Measurements from ENCODE around the gene USP48. TPM values are rescaled to one million over a fixed set of nuclear protein-coding genes. Genes with fewer than 3 reads are reported as not detected.

The USP48 gene
- total and polyA plus RNA-seq, 2 of the 8 experiments (the other 6 are each of a cell fraction or from before 2014, with no cell fraction given): 12.8 to 83.5 TPM

GRCh38 chr1:21633992-21634805 lies 148.8 kb downstream of the USP48 start:
- H2AK5ac ChIP-seq (ENCODE audit: low read depth, low read length): no peak overlapping the region
- H3K56ac ChIP-seq (replicated peaks; ENCODE audit: insufficient read length, low read depth, low read length): no peak overlapping the region
- FAIRE-seq: no peak
- H3K79me2 ChIP-seq (ENCODE audit: control insufficient read depth in 1 of 2, insufficient read depth in 2 of 2, low read length in 2 of 2): no peaks in the 10 kb centered on the region
- ChIA-PET CTCF (ENCODE audit: partially characterized antibody) (interaction anchor here (0.5 to 1.5 kb wide), 5 partner anchors 10 to 199 kb away, joined by 3 to 6 read pairs (median 3); no protein-coding TSS in a partner anchor), POLR2A (ENCODE audit: partially characterized antibody) (no interaction called here)
- peak overlapping the region; percentile 81; the same call in 1 of the 2 replicates for H2BK15ac ChIP-seq (ENCODE audit: low read length)
- H3K9me3 ChIP-seq (ENCODE audit: insufficient read depth in 2 of 2, low read depth in 1 of 2, low read length in 1 of 2): no peaks in the 10 kb centered on the region
- no peaks in the 10 kb centered on the region for H4K20me1 ChIP-seq (replicated peaks in 1 of 2; ENCODE audit: control insufficient read depth in 1 of 2, insufficient read depth in 2 of 2, low read length in 2 of 2)
- H2BK5ac ChIP-seq (ENCODE audit: low read depth, low read length): no peak overlapping the region
- no peak overlapping the region for H3K14ac ChIP-seq (ENCODE audit: insufficient read length)
- H3K4me3 ChIP-seq (ENCODE audit: extremely low read depth in 1 of 4, insufficient read depth in 2 of 4, low read depth in 3 of 4, low read length in 4 of 4): no peak overlapping the region
- WGBS, 2 experiments (ENCODE audit: extremely low coverage in 1 of 2, insufficient coverage in 1 of 2, insufficient read length in 1 of 2, insufficient replicate concordance in 2 of 2, low coverage in 1 of 2, low lambda C conversion rate in 2 of 2, missing lambda C conversion rate in 1 of 2): 92% methylated on average over 15 of the region's 18 CpGs; no CpG with 5 or more reads in 1 of the 2 experiments
- no peak overlapping the region for H3K4ac ChIP-seq (replicated peaks; ENCODE audit: insufficient read length, low read depth, low read length)
- H4K8ac ChIP-seq (ENCODE audit: extremely low read depth, insufficient read depth, low read length): no peak overlapping the region
- no peak overlapping the region for H2BK20ac ChIP-seq (ENCODE audit: low read length)
- H4K91ac ChIP-seq (replicated peaks; ENCODE audit: insufficient read length, low read length): no peak overlapping the region
- no peak overlapping the region for H2AFZ ChIP-seq (ENCODE audit: low read length)
- H2BK12ac ChIP-seq (ENCODE audit: low read depth, low read length): 0 out of 2 replicates have a peak overlapping the region, but pooled peaks have one; percentile 44
- DNase-seq (ENCODE audit: low read depth in 1 of 2, low spot score in 2 of 2): no peak
- no peak overlapping the region for H2BK120ac ChIP-seq (replicated peaks; ENCODE audit: low read depth, low read length)
- no peaks in the 10 kb centered on the region for H3K36me3 ChIP-seq (ENCODE audit: control insufficient read depth in 2 of 4, insufficient read depth in 4 of 4, low read length in 3 of 4)
- peaks cover 3 to 31% (median 13%) of the 10 kb centered on the region in 4 experiments for H3K4me1 ChIP-seq (replicated peaks in 1 of 4; ENCODE audit: control insufficient read depth in 3 of 4, insufficient read depth in 4 of 4, low read length in 3 of 4)
- no peak overlapping the region for H3K23ac ChIP-seq (ENCODE audit: insufficient read length)
- no peak overlapping the region for H3K4me2 ChIP-seq (ENCODE audit: insufficient read depth in 1 of 2, low read depth in 2 of 2, low read length in 2 of 2)
- H3K18ac ChIP-seq (ENCODE audit: extremely low read depth, low read length): peak overlapping the region; percentile 32; the same call in 1 of the 2 replicates
- H3K23me2 ChIP-seq (ENCODE audit: low read depth, low read length): 0 out of 2 replicates have a peak, but pooled peaks cover 2% of the 10 kb centered on the region
- H3K27ac ChIP-seq (ENCODE audit: low read depth, low read length): no peak overlapping the region
- H3K9ac ChIP-seq (replicated peaks in 1 of 4; ENCODE audit: extremely low read depth in 1 of 4, low read depth in 3 of 4, low read length in 3 of 4): no peak overlapping the region
- H4K5ac ChIP-seq (ENCODE audit: insufficient read length, low read depth, low read length): no peak overlapping the region
- H3K79me1 ChIP-seq (ENCODE audit: low read depth, low read length): no peaks in the 10 kb centered on the region
- no peaks in the 10 kb centered on the region for H3K27me3 ChIP-seq (replicated peaks in 1 of 4; ENCODE audit: control insufficient read depth in 3 of 4, extremely low read depth in 1 of 4, insufficient read depth in 3 of 4, low read length in 3 of 4)
- TF ChIP-seq, protein P1, sequence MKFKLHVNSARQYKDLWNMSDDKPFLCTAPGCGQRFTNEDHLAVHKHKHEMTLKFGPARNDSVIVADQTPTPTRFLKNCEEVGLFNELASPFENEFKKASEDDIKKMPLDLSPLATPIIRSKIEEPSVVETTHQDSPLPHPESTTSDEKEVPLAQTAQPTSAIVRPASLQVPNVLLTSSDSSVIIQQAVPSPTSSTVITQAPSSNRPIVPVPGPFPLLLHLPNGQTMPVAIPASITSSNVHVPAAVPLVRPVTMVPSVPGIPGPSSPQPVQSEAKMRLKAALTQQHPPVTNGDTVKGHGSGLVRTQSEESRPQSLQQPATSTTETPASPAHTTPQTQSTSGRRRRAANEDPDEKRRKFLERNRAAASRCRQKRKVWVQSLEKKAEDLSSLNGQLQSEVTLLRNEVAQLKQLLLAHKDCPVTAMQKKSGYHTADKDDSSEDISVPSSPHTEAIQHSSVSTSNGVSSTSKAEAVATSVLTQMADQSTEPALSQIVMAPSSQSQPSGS (IDR thresholded peaks at IDR 0.05; ENCODE audit: low read length): no peak
- TF ChIP-seq SUZ12 (IDR thresholded peaks at IDR 0.05; ENCODE audit: low read length) (no peak), POU5F1 (IDR thresholded peaks at IDR 0.05; ENCODE audit: low read depth, low read length) (no peak), GABPA (IDR thresholded peaks at IDR 0.05; ENCODE audit: borderline replicate concordance, insufficient read depth, low read length) (no peak)
